Upper lobe of left lung (tissue), 4 donors: ENCODE results near the gene FAM169A.

Source experiments
- POLR2AphosphoS5 ChIP-seq, 2 donors: sonication (generic); formaldehyde crosslinking; IDR thresholded peaks; one replicate each; pipeline ENCODE4 v1.5.1; 2017; ENCODE audit warnings: antibody characterized with exemption in 2 of 2
- TF ChIP-seq, protein P1 (sequence below), 6 experiments: fragments of 450-650 bp in 4 of 6; fragments of 200-600 bp in 2 of 6; sonication (generic) in 2 of 6; IDR thresholded peaks; one replicate each; pipeline ENCODE4 v1.5.1; 2016 to 2019; ENCODE audit warnings: antibody characterized with exemption in 6 of 6

DNA sequence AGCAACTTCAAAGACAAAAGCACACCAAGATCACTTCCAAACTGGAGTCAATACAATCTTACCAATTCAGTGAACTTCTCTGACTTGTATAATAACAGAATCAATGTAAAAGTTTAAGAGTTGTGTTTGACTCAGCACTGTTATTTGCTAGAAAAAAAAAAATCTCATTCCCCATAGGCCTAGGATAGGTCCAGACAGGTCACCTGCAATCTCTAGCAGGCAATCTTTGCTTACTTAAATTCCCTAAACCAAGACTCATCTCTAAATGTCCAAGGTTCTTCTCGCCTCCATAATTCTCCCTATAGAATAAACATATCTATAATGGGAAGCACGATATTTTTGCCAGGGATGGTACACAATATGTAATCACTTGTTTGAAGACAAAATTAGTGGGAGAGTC, 2.5 kb downstream of the FAM169A start:
- no peak for TF ChIP-seq POLR2AphosphoS5 (IDR thresholded peaks at IDR 0.05)
- TF ChIP-seq, protein P1, sequence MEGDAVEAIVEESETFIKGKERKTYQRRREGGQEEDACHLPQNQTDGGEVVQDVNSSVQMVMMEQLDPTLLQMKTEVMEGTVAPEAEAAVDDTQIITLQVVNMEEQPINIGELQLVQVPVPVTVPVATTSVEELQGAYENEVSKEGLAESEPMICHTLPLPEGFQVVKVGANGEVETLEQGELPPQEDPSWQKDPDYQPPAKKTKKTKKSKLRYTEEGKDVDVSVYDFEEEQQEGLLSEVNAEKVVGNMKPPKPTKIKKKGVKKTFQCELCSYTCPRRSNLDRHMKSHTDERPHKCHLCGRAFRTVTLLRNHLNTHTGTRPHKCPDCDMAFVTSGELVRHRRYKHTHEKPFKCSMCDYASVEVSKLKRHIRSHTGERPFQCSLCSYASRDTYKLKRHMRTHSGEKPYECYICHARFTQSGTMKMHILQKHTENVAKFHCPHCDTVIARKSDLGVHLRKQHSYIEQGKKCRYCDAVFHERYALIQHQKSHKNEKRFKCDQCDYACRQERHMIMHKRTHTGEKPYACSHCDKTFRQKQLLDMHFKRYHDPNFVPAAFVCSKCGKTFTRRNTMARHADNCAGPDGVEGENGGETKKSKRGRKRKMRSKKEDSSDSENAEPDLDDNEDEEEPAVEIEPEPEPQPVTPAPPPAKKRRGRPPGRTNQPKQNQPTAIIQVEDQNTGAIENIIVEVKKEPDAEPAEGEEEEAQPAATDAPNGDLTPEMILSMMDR (IDR thresholded peaks at IDR 0.05): no peak
